Measurements from ENCODE around the gene NGFR. TPM values are rescaled to one million over a fixed set of nuclear protein-coding genes. Genes with fewer than 3 reads are reported as not detected.

NGFR gene
- total RNA-seq (under 1 TPM; 0.07 to 0.15 TPM), polyA plus RNA-seq (0.37 TPM)

- CTCF ChIA-PET = interaction anchor here (0.7 to 3.4 kb wide), 6 partner anchors 8 to 87 kb away, joined by 3 to 25 read pairs (median 4); no protein-coding TSS in a partner anchor
- peaks cover 26 to 27% of the 10 kb centered on the region in 2 donors for H3K27me3 Mint-ChIP-seq
- POLR2A ChIA-PET = no interaction called here
Measured at GRCh38 chr17:49494986-49495841, at the start of gene NGFR. TSS of gene NGFR (plus strand) at chr17:49495293. CDS start at chr17:49495418, 125 bp downstream.

GRCh38 chr17:49445591-49445990, 49.5 kb upstream of the NGFR start:
- no peaks in the 10 kb centered on the region for H3K36me3 ChIP-seq (ENCODE audit: insufficient read depth, low read length)
- H3K27me3 Mint-ChIP-seq = peaks cover 24 to 34% of the 10 kb centered on the region in 2 donors
- no peak for DNase-seq
- no peaks in the 10 kb centered on the region for H3K9me3 Mint-ChIP-seq
- H3K36me3 Mint-ChIP-seq = no peaks in the 10 kb centered on the region
- no peak overlapping the region for H3K4me3 Mint-ChIP-seq
- no peak overlapping the region for H3K4me3 ChIP-seq (ENCODE audit: low read length)
- ChIA-PET POLR2A (no interaction called here), CTCF (interaction anchor here (1.3 kb wide), 1 partner anchor 111 kb away, joined by 3 read pairs; no protein-coding TSS in a partner anchor)
- H3K27ac ChIP-seq (ENCODE audit: low read depth, low read length) = no peak overlapping the region
- H3K4me1 ChIP-seq (ENCODE audit: insufficient read depth, low read length) = no peaks in the 10 kb centered on the region
- H3K4me1 Mint-ChIP-seq = peaks cover 3 to 8% (median 4%) of the 10 kb centered on the region in 3 donors
- peaks cover 4% of the 10 kb centered on the region for H3K27me3 ChIP-seq (ENCODE audit: insufficient read depth, low read length, poor library complexity, severe bottlenecking)
- H3K27ac Mint-ChIP-seq = no peak overlapping the region
- H3K9me3 ChIP-seq (ENCODE audit: low read length) = no peaks in the 10 kb centered on the region

More at GRCh38 chr17:49494986-49495841, at the start of gene NGFR:
- Mint-ChIP-seq H3K27ac (peak within 1 kb of the TSS in 3 of 8 donors; percentile 21 to 61 (median 47)), H3K36me3 (no peaks in the 10 kb centered on the region), H3K9me3 (no peaks in the 10 kb centered on the region), H3K4me3 (peak within 1 kb of the TSS; percentile 74 to 95 (median 80)), H3K4me1 (peaks cover 19 to 37% (median 24%) of the 10 kb centered on the region in 3 donors)
- Histone ChIP-seq H3K27me3 (ENCODE audit: insufficient read depth, low read length, poor library complexity, severe bottlenecking) (peaks cover 33% of the 10 kb centered on the region), H3K4me1 (ENCODE audit: insufficient read depth, low read length) (peaks cover 29% of the 10 kb centered on the region), H3K27ac (ENCODE audit: low read depth, low read length) (no peak within 1 kb of the TSS), H3K9me3 (ENCODE audit: low read length) (no peaks in the 10 kb centered on the region), H3K4me3 (ENCODE audit: low read length) (peak within 1 kb of the TSS; percentile 55), H3K36me3 (ENCODE audit: insufficient read depth, low read length) (no peaks in the 10 kb centered on the region)
- peak; percentile 46 to 62 (median 52) for DNase-seq

- Mint-ChIP-seq H3K4me1 (peaks cover 15 to 22% (median 17%) of the 10 kb centered on the region in 3 donors), H3K4me3 (no peak overlapping the region), H3K36me3 (no peaks in the 10 kb centered on the region), H3K27me3 (peaks cover 9 to 12% of the 10 kb centered on the region in 2 donors), H3K9me3 (no peaks in the 10 kb centered on the region), H3K27ac (peak overlapping the region in 1 of 8 donors; percentile 29)
- no peaks in the 10 kb centered on the region for H3K36me3 ChIP-seq (ENCODE audit: insufficient read depth, low read length)
- ChIA-PET CTCF (no interaction called here), POLR2A (no interaction called here)
- DNase-seq = no peak
- no peak overlapping the region for H3K4me3 ChIP-seq (ENCODE audit: low read length)
- no peaks in the 10 kb centered on the region for H3K9me3 ChIP-seq (ENCODE audit: low read length)
- H3K27ac ChIP-seq (ENCODE audit: low read depth, low read length) = no peak overlapping the region
- H3K27me3 ChIP-seq (ENCODE audit: insufficient read depth, low read length, poor library complexity, severe bottlenecking) = no peaks in the 10 kb centered on the region
- H3K4me1 ChIP-seq (ENCODE audit: insufficient read depth, low read length) = peaks cover 9% of the 10 kb centered on the region
Measured at GRCh38 chr17:49447628-49448302, 47.3 kb upstream of the NGFR start.

GRCh38 chr17:49450181-49450580, 44.9 kb upstream of the NGFR start:
- H3K4me3 ChIP-seq (ENCODE audit: low read length) = no peak overlapping the region
- DNase-seq = no peak
- CTCF ChIA-PET = no interaction called here

GRCh38 chr17:49450735-49451134, 44.4 kb upstream of the NGFR start:
- Histone ChIP-seq H3K27me3 (ENCODE audit: insufficient read depth, low read length, poor library complexity, severe bottlenecking) (no peaks in the 10 kb centered on the region), H3K36me3 (ENCODE audit: insufficient read depth, low read length) (no peaks in the 10 kb centered on the region), H3K27ac (ENCODE audit: low read depth, low read length) (no peak overlapping the region), H3K9me3 (ENCODE audit: low read length) (no peaks in the 10 kb centered on the region), H3K4me1 (ENCODE audit: insufficient read depth, low read length) (peaks cover 9% of the 10 kb centered on the region), H3K4me3 (ENCODE audit: low read length) (no peak overlapping the region)
- ChIA-PET POLR2A (no interaction called here), CTCF (no interaction called here)
- no peaks in the 10 kb centered on the region for H3K9me3 Mint-ChIP-seq
- no peak for DNase-seq
- H3K4me1 Mint-ChIP-seq = peaks cover 15 to 24% (median 19%) of the 10 kb centered on the region in 3 donors
- H3K27ac Mint-ChIP-seq = peak overlapping the region in 2 of 8 donors; percentile 1 to 94
- no peaks in the 10 kb centered on the region for H3K36me3 Mint-ChIP-seq
- H3K27me3 Mint-ChIP-seq = peaks cover 0 to 10% of the 10 kb centered on the region in 2 donors
- peak overlapping the region in 1 of 7 donors; percentile 59 for H3K4me3 Mint-ChIP-seq

More at GRCh38 chr17:49450181-49450580, 44.9 kb upstream of the NGFR start:
- Mint-ChIP-seq H3K4me3 (no peak overlapping the region), H3K9me3 (no peaks in the 10 kb centered on the region), H3K27ac (peak overlapping the region in 2 of 8 donors; percentile 1 to 94), H3K27me3 (peaks cover 0 to 9% of the 10 kb centered on the region in 2 donors), H3K4me1 (peaks cover 15 to 24% (median 19%) of the 10 kb centered on the region in 3 donors), H3K36me3 (no peaks in the 10 kb centered on the region)
- no peaks in the 10 kb centered on the region for H3K27me3 ChIP-seq (ENCODE audit: insufficient read depth, low read length, poor library complexity, severe bottlenecking)
- H3K4me1 ChIP-seq (ENCODE audit: insufficient read depth, low read length) = peaks cover 9% of the 10 kb centered on the region
- no peak overlapping the region for H3K27ac ChIP-seq (ENCODE audit: low read depth, low read length)
- POLR2A ChIA-PET = no interaction called here
- no peaks in the 10 kb centered on the region for H3K36me3 ChIP-seq (ENCODE audit: insufficient read depth, low read length)
- no peaks in the 10 kb centered on the region for H3K9me3 ChIP-seq (ENCODE audit: low read length)

GRCh38 chr17:49452201-49452600, 42.9 kb upstream of the NGFR start:
- Mint-ChIP-seq H3K4me1 (peaks cover 15 to 24% (median 19%) of the 10 kb centered on the region in 3 donors), H3K27me3 (peaks cover 4 to 25% of the 10 kb centered on the region in 2 donors), H3K9me3 (no peaks in the 10 kb centered on the region), H3K4me3 (peak overlapping the region in 1 of 7 donors; percentile 5), H3K27ac (peak overlapping the region in 1 of 8 donors; percentile 57), H3K36me3 (no peaks in the 10 kb centered on the region)
- H3K4me1 ChIP-seq (ENCODE audit: insufficient read depth, low read length) = peaks cover 9% of the 10 kb centered on the region
- no peak for DNase-seq
- H3K27me3 ChIP-seq (ENCODE audit: insufficient read depth, low read length, poor library complexity, severe bottlenecking) = no peaks in the 10 kb centered on the region
- POLR2A ChIA-PET = no interaction called here
- H3K4me3 ChIP-seq (ENCODE audit: low read length) = no peak overlapping the region
- no peak overlapping the region for H3K27ac ChIP-seq (ENCODE audit: low read depth, low read length)
- H3K9me3 ChIP-seq (ENCODE audit: low read length) = no peaks in the 10 kb centered on the region
- CTCF ChIA-PET = no interaction called here
- H3K36me3 ChIP-seq (ENCODE audit: insufficient read depth, low read length) = no peaks in the 10 kb centered on the region

GRCh38 chr17:49452661-49453060, 42.4 kb upstream of the NGFR start:
- H3K27me3 ChIP-seq (ENCODE audit: insufficient read depth, low read length, poor library complexity, severe bottlenecking) = no peaks in the 10 kb centered on the region
- peak overlapping the region in 1 of 7 donors; percentile 47 for H3K4me3 Mint-ChIP-seq
- peaks cover 9% of the 10 kb centered on the region for H3K4me1 ChIP-seq (ENCODE audit: insufficient read depth, low read length)
- no peaks in the 10 kb centered on the region for H3K36me3 Mint-ChIP-seq
- ChIA-PET POLR2A (no interaction called here), CTCF (no interaction called here)
- no peak for DNase-seq
- H3K27ac ChIP-seq (ENCODE audit: low read depth, low read length) = no peak overlapping the region
- H3K27me3 Mint-ChIP-seq = peaks cover 9 to 29% of the 10 kb centered on the region in 2 donors
- H3K4me3 ChIP-seq (ENCODE audit: low read length) = no peak overlapping the region
- H3K27ac Mint-ChIP-seq = peak overlapping the region in 1 of 8 donors; percentile 42
- peaks cover 15 to 24% (median 19%) of the 10 kb centered on the region in 3 donors for H3K4me1 Mint-ChIP-seq
- H3K9me3 ChIP-seq (ENCODE audit: low read length) = no peaks in the 10 kb centered on the region
- H3K9me3 Mint-ChIP-seq = no peaks in the 10 kb centered on the region
- no peaks in the 10 kb centered on the region for H3K36me3 ChIP-seq (ENCODE audit: insufficient read depth, low read length)

GRCh38 chr17:49454050-49454449, 41.0 kb upstream of the NGFR start:
- ChIA-PET POLR2A (no interaction called here), CTCF (no interaction called here)
- Histone ChIP-seq H3K27ac (ENCODE audit: low read depth, low read length) (no peak overlapping the region), H3K4me3 (ENCODE audit: low read length) (no peak overlapping the region), H3K36me3 (ENCODE audit: insufficient read depth, low read length) (no peaks in the 10 kb centered on the region), H3K9me3 (ENCODE audit: low read length) (no peaks in the 10 kb centered on the region), H3K4me1 (ENCODE audit: insufficient read depth, low read length) (peaks cover 9% of the 10 kb centered on the region), H3K27me3 (ENCODE audit: insufficient read depth, low read length, poor library complexity, severe bottlenecking) (peaks cover 3% of the 10 kb centered on the region)
- H3K27ac Mint-ChIP-seq = peak overlapping the region in 1 of 8 donors; percentile 42
- peaks cover 17 to 40% of the 10 kb centered on the region in 2 donors for H3K27me3 Mint-ChIP-seq
- no peak overlapping the region for H3K4me3 Mint-ChIP-seq
- DNase-seq = no peak
- no peaks in the 10 kb centered on the region for H3K9me3 Mint-ChIP-seq
- H3K4me1 Mint-ChIP-seq = peaks cover 15 to 24% (median 19%) of the 10 kb centered on the region in 3 donors
- no peaks in the 10 kb centered on the region for H3K36me3 Mint-ChIP-seq

All from CD8-positive, alpha-beta memory T cell (primary cell).